ENCODE results near the gene FUT2.

FUT2 gene

DNA sequence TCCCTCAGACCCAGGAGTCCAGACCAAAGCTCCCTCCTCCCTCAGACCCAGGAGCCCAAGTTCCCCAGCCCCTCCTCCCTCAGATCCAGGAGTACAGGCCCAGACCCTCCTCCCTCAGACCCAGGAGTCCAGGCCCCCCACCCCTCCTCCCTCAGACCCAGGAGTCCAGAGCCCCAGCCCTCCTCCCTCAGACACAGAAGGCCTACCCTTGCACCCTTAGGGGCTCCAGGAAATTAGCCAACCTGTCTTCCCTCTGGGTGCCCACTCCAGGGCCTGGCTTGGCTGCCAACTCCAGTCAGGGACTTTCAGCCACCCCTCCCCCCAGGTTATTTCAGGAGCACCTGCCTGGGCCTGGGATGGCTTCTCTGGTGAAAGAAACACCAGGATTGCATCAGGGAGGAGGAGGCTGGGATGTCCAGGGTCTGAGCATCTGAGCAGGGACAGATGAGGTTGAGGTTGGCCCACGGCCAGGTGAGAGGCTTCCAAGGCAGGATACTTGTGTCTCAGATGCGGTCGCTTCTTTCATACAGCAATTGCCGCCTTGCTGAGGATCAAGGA is 59.4 kb downstream of the FUT2 start, which contains the start of gene FGF21:
Gene FGF21, plus strand, starts transcription at position 441 of the 558 bp plus-strand sequence. CDS start 713 bp downstream, outside the sequence.
- no peak within 1 kb of the TSS for H3K27ac ChIP-seq
- TF ChIP-seq, protein P1, sequence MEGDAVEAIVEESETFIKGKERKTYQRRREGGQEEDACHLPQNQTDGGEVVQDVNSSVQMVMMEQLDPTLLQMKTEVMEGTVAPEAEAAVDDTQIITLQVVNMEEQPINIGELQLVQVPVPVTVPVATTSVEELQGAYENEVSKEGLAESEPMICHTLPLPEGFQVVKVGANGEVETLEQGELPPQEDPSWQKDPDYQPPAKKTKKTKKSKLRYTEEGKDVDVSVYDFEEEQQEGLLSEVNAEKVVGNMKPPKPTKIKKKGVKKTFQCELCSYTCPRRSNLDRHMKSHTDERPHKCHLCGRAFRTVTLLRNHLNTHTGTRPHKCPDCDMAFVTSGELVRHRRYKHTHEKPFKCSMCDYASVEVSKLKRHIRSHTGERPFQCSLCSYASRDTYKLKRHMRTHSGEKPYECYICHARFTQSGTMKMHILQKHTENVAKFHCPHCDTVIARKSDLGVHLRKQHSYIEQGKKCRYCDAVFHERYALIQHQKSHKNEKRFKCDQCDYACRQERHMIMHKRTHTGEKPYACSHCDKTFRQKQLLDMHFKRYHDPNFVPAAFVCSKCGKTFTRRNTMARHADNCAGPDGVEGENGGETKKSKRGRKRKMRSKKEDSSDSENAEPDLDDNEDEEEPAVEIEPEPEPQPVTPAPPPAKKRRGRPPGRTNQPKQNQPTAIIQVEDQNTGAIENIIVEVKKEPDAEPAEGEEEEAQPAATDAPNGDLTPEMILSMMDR (conservative IDR thresholded peaks at IDR 0.05): no peak
